Sigmoid colon (tissue), 3 donors: ENCODE results near the gene PTPN9.

Experiments
- CTCF ChIP-seq, 4 experiments: fragments of 450-650 bp in 3 of 4; fragments of 200-600 bp in 1 of 4; IDR thresholded peaks; one replicate each; pipeline ENCODE4 v1.5.1; 2016 to 2019; ENCODE audit warnings: antibody characterized with exemption in 4 of 4, mild to moderate bottlenecking in 3 of 4, moderate library complexity in 2 of 4
- POLR2A ChIP-seq, 2 donors: fragments of 450-650 bp; IDR thresholded peaks; one replicate each; pipeline ENCODE4 v1.6.1; 2016; ENCODE audit warnings: antibody characterized with exemption in 2 of 2, mild to moderate bottlenecking in 2 of 2, moderate library complexity in 2 of 2

GRCh38 chr15:75453703-75454470 lies 125.2 kb downstream of the PTPN9 start:
- no peak for TF ChIP-seq CTCF (IDR thresholded peaks at IDR 0.05)
- peak; percentile 77 to 85 for TF ChIP-seq POLR2A (IDR thresholded peaks at IDR 0.05)
